ENCODE results near the gene CWC25.

Gene CWC25

DNA sequence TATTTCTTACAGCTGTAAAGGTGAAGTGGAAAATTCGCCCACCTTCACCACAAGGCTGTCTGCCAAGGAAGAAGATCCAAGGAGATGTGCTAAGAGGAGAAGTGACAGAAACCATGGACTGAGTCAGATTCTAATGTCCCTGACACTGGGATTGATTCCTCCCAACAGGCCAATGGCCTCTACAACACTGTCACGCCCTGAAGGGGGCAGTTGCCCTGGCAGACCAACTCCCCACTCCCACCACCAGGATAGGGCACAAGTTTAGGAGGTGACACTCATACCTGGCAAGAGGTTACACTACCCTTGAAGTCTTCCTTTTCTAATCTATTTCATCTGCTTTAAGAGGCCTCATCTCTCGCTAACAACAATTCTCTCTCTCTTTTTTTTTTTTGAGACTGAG, 41.9 kb downstream of the CWC25 start:
- DNase-seq, result no peak

DNA sequence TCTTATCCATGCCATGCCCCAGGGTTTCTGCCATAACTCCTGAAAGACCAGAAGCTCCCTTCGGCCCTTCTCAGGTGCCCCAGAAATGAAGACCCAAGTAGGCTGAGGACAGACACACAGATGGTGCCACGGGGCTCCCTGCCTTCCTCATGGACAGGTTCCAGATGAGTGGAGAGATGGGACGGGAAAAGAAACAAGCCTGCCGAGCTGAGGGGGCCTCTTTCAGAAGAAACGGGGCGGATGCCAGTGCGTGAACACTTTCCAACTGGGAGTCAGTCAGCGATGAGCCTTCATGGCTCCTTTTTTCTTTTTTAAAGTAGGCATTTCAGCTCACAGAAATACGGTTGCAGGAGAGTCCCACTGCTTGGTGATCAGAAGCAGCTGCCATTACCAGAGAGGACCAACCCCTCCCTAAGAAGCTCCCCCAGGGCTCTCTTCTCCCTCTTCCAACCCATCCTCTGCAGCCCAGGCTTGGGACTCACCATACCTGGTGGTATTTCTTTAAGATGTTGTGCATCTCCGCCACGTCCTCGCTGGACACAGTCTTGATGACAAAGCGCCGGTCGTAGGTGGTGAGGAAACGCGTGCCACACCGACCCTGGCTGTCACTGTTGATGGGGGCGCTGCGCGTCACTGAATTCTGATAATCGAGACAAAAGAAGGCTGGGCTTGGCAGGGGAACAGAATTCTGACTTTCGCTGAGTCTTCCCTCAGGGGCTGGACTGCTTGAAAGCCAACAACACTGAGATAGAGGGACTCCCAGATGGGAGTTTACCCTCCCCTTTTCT, 45.0 kb downstream of the CWC25 start:
- DNase-seq, result no peak

DNA sequence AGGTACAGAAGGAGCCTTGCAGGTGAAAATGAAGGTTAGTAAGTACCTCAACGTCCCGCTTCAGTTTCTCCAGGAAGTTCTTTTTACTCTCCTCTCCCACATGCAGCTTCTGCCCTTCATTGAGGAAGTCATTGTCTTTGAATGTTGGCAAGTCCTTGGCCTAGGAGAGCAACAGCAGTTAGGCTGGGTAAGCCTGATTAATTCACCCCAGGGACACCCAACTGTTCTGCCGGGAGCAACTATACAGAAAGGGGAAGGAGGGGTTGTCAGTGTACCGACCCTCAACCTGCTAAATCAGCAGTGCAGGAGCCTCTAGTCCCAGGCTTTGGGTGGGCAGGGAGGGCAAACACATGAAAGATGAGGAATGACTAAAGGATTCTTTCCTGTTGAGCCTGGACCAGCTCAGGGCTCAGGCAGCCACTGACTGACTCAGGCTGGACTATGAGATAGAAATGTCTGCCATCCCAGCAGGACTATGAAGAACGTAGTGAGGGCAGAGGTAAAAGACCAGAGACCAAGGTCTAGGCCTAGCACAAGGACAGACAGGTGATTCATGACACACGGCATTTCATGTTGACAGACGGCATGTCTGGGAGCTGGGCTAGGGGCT, 47.4 kb downstream of the CWC25 start:
- no peak for DNase-seq

DNA sequence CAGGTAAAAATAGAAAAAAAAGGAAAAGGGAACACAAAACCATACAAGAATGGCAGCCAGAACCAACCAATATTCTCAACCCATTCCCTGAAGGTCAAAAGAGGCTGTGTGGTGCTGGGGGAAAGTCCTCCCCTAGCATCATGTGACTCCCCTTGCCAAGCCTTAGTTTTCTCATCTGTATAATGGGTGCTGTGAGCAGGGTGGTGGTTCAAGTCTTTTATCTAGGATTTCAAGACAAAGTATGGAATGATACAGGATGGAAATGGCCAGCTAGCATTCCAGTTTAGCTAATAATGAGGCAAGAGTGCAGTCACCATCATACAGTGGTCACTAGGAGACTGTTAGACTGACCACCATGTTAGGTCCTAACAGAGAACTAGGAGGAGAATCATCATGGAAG, 51.9 kb downstream of the CWC25 start:
- no peak for DNase-seq

DNA sequence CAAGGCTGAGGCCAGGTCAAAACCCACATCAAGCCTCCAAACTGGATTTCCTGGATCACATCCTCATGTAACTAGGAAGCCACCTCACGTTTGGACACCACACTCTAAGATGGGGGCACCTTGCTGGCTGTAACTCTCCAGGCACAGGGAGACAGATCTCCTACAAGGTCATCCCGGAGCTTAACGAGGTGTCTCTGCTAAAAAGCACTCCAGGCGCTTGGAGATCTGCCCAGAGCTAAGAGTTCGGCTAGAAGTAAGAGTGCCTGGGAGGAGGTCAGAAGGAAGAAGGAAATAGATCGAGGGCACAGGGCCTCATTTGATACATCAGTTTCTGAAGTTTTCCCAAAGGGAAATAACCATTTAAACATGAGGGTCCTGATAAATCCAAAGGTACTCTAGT, 56.7 kb downstream of the CWC25 start:
- DNase-seq, result no peak

DNA sequence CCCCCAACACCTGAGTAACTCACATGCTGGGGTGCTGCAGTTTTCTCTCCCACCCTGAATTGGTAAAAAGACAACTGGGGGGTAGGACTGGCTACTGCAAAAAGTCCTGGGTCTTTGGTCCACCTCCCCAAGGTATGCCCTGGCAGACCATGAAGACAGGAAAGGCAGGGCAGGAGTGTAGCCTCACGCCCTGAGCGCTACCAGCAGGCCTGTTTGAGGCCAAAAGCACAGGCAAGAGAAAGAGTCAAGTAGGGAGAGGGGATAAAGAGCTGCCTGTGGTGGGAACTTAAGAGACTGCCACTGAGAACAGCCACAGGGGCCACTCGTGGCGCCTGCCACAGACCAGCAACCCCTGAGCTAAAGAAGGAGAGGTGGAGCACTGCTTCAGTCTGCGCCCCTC, 58.8 kb downstream of the CWC25 start:
- no peak for DNase-seq

DNA sequence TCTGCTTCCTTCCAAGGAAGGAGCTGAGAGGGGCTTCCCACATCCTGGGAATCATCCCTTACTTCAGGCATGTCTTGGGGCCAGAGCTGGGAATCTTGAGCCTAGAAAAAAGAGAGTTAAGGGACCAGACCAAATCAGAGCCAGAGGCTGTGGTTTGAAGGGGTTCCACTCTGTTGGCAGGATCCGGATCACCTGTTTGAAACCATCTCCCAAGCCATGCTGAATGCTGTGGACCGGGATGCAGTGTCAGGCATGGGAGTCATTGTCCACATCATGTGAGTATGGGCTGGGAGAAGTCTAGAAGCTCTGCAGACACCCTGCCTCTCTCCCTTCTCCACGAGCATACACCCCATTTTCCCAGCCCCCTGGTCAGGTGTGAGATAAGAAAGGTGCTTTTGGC, 62.9 kb downstream of the CWC25 start:
- DNase-seq, result no peak

DNA sequence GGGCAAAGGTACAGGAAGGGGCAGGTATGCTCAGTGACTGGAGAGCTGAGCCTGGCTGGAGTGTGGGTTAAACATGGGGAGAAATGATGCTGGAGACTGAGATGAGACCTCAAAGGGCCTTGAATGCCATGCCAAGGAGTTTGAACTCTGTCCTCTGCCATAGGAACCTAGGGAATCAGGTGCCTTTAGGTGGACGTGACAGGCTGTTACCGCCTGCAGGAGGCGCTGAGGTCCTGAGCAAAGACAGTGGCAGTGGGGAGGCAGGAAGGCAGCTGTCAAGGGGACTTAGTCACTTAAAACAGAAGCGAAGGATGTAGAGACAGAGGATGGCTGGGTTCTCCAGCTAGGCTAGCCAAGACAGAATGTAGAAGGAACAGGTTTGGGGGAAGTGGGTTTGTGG, 63.5 kb downstream of the CWC25 start:
- DNase-seq, result no peak

DNA sequence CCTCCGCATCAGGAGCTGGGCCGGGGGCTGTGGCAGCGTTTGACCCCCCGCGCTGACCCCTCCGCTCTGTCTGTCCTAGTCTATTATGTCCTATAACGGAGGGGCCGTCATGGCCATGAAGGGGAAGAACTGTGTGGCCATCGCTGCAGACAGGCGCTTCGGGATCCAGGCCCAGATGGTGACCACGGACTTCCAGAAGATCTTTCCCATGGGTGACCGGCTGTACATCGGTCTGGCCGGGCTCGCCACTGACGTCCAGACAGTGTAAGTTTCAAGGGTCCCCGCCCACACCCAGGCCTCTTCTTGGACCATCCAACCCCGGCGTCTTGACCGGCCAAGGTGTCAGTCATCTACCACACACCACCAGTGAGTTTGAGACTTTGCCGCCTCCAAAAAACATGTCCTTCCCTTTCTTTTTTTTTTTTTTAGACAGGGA, 72.0 kb downstream of the CWC25 start:
- no peak for DNase-seq

DNA sequence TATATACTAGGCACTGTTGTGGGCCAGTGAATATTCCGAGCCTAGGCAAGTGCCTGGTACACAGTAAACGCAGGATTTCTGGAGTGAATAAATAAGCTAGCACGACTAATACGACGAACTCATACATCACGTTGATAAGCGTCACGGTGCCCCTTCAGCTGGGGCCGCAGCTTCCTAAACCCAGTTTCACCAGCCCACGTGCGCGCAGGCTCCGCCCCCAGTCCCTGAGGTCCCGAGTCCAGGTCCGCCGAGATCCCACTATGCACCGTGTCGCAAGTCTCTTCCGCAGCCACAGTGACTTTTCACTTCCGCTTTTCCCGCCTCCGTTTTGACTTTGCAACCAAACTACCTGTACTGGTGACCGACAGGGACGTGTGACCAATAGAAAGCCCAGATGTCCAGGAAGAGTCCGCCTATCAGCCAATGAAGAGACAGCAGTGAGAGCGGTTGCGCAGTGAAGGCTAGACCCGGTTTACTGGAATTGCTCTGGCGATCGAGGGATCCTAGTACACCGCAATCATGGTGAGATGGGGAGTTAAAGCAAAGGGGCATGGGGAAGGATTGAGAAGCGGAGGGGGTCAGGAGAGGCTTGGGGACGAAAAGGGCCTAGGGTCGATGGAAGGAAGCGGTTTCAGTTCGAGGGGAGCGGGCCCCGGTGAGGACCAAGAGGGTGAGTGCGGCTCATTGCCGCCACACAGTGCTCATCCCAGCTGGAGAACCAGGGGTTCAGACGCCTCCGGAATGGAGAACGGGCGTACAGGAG, 72.6 kb downstream of the CWC25 start, which contains the start of gene PSMB3:
Gene PSMB3, plus strand, starts transcription at position 434 of the 763 bp plus-strand sequence. Its CDS starts 86 bp downstream, at position 520.
- DNase-seq, result peak; percentile 98

DNA sequence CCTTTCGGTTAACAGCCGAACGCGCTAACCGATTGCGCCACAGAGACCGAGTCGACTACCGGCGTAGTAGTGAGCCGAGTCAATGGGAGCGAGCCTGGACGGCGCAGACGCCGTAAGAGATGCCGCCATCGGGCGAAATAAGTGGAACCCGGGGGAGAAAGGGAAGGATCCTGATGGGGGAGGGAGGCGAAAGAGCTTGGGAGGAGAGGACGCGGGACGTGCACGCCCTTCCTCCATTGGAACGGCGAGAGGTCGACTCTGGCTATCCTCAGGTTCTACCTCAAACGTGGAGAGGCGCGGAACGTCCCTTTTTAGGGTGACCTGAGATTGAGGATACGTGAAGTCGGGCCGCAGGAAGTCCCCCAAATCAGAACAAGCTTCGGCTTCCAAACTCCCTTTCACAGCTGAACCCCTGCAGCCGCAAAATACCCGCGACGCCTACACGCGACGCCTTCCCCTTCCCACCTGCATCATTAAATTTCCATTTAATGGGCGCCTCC, 73.3 kb downstream of the CWC25 start:
- peak; percentile 89 for DNase-seq

DNA sequence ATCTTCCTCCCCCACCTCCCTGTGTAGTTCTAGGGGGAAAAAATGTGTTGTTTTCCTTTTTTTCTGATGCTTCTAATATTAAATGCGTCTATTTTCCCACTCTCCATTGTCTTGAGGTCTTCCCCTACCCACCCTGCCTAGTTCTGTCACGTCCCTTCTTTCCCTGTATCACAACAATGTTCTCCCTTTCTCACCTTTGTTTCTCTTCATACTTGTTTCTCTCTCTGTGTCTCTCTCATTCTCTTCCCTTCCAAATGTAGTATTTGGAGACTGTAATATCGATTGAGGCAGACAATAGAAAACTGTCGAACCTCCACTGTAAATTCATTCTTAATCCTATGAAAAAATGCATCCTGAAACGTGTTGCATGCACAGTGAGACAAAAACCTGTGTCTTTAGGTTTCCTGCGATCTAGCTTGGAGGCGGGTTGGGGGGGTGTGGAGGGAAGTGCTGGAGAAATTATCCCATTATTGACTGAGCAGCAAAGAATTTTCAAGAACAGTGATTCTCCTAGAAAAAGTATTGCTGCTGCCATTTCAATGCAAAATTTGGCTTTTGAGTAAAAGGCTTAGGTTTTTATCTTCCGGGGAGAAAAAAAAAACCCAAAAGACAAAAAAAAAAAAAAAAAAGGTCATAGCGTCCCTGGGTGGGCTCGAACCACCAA, 73.8 kb downstream of the CWC25 start:
- DNase-seq, result no peak
